Measurements from ENCODE around the gene RGS9. TPM values are rescaled to one million over a fixed set of nuclear protein-coding genes. Genes with fewer than 3 reads are reported as not detected.

RGS9 gene
- polyA plus RNA-seq, 12 donors, result 1.9 to 6.7 (median 3.0) TPM; not detected in 2

DNA sequence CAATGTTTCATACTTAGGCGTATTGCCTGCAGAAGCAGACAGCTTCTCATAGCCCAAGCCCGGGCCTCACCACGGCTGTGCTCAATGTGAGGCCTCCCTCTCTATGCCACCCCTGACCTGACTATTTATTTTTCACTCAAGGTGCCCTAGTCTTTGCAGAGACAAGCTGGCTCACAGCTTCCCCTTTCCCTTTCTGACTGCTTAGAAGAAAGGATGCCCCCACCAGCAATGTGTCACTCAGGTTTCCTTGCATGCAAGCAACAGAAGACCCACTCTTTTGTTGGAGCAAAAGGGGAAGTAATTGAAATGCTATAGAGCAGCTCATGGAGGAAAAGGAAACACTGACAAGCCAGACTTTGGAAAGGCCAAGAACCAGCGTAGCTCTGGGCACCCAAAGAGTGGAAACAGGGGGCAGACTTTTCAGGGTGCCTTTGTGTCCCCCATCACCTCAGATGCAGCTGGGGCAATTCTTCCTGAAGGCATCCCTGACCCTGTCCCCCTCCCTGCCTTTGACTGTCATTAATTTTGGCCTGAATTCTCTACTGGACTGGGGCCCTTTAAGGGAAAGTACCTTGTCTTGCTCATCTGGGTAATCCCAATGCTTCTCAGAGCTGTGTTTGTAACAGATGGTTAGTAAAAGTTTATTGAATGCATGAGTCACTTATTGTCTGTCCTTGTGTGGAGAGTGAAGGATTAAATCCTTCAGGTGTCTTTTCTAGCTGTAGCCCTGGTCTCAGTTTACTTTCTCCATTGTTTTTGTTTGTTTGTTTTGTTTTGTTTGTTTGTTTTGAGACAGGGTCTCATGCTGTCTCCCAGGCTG lies 17.8 kb downstream of the RGS9 start:
- DNase-seq, result no peak

DNA sequence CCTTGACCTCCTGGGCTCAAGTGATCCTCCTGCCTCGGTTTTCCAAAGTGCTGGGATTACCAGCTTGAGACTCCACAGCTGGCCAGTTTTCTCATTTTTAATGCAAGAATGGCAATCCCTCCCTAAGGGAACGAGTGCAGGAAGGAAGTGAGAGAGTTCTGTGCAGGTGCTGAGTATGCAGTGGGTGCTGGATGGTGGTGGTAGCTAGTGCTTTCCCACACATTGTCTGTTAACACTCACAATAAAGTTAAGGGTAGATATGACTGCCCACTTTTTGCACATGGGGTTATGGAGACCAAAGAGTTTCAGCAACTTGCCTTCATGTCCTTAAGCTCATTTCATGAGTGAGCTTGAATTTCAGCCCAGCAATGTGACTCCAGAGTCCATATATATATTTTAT lies 18.5 kb downstream of the RGS9 start:
- no peak for DNase-seq

DNA sequence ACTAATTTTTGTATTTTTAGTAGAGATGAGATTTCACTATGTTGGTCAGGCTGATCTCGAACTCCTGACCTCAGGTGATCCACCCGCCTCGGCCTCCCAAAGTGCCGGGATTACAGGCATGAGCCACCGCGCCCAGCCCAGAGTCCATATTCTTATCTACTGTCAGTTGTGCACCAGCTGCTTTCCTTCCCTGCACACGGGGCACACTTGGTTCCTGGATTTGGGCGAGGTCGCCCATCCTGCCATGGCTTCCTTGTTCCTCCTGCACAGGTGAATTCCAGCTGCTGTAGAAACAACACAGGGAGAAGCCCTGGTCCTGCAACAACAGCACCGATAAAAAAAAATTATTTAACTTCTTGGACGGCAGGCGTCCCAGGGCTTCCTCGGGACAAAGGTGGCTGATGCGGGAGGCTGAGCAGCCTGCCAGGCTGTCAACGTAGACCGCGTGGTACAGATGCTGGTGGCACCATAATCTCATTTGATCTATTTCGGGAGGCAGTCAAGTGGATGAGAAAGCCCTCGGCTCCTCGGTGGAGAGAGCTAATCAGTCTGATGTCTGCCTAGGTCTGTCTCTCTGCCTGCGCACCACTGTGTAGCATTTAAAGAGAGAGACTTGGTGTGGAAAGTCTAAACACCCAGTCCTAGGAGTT lies 19.1 kb downstream of the RGS9 start:
- DNase-seq, result no peak

DNA sequence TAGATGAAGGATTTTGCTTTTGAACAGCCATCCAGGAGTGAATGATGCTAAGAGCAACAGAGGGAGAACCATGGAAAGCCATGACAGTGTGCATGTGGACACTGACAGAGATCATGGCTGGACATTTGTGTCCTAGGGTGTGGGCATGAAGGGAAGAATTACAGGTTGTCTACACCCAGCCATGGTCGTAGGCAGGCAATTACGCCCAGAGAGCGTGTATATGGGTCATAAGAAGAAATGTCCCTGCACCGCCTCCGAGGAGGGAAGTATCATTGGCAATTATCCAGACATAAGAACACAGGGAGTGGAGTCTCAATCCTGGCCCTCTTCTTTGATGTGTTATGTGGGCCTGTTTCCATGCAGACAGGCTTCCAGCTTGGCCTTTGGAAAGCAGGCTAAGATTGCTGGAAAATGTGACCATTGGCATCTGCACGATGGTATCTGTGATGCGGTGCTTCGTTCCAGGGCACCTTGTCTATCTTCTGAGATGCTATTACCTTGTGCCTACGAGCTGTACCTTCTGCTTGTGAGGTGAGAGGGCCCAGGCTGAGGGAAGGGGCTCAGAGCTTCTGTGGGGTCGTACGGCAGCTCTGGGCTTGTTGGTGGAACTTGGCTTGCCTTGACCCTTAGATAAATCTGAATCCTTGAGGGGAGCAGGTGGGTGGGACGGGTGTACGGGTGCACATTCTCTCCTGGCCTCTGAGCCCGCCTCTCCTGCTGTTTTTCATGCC lies 19.8 kb downstream of the RGS9 start:
- DNase-seq, result no peak

DNA sequence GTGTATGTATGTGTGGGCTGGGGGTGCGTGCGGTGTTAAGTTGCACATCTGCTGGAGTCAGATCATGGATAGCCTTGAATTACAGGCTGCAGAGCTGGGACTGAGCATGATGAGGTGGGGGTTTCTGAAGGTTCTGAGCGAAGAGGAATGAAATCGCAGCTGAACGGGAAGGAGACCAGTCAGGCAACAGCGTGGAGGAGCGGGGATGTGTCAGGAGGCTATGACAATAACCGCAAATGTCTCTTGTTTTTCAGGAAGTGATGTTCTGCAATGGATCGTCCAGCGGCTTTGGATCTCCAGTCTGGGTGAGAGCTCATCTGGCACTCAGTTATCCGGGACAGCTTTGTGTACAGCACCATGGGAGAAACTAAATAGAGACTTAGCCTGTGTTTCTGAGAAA lies 20.9 kb downstream of the RGS9 start:
- DNase-seq, result no peak

DNA sequence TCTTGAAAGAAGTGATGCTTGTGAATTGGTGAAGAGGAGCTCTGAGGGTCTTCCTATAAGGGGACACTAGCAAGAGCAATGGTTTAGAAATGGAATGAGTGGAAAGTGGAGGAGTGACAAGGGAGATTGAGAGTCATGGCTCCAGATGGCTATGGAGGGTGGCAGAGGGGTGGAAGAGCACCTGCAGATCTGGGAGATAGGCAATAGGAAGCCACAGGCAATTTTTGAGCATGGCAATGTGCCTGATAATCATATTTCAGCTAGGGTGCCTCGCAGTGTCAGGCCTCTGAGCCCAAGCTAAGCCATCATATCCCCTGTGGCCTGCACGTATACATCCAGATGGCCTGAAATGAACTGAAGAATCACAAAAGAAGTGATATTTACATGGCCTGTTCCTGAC lies 21.5 kb downstream of the RGS9 start:
- DNase-seq, result no peak

- no peak for DNase-seq
Measured at GRCh38 chr17:65160516-65160915, 23.3 kb downstream of the RGS9 start.

- no peak for DNase-seq
Measured at GRCh38 chr17:65163990-65164495, 26.9 kb downstream of the RGS9 start.

- no peak for DNase-seq
Measured at GRCh38 chr17:65166787-65167186, 29.6 kb downstream of the RGS9 start.

DNA sequence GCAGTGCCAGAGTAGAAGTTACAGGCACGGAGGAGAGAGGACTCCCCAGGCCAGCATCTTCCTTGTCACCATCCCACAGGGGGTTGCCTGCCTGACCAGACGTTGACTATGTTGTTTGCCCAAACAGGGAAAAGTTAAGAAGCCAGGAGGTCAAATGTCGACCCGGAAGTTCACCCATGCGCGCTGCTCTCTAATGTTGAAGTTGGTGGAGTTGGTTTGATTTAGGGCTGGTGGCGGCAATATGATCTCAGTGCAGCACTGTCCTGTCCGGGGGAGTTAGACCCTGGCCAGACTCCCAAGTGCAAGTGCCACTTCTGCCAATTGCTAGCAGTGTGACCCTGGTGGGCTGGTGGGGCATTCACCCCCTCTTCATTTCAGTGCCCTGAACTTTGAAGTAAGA lies 30.4 kb downstream of the RGS9 start:
- no peak for DNase-seq

- no peak for DNase-seq
Measured at GRCh38 chr17:65169691-65170090, 32.5 kb downstream of the RGS9 start.

DNA sequence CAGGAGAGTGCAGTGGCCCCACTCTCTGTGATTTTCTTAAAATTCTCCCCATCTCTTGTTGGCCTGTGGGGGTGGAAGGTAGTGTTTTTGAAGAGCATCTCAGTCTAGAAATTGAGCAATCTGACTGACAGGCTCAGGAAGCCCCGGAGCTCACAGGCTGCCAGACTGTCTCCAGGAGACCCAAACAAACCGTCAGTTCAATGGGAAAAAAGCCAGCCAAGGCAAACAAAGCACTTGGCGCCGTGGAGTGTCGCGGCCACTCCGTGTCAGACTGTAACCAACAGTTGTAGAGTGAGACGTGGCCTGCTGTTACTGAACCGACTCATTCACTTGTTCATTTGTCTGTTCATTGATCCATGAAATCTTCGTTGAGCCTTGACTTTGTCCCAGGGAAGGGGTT lies 33.7 kb downstream of the RGS9 start:
- no peak for DNase-seq

GRCh38 chr17:65171752-65172151 lies 34.6 kb downstream of the RGS9 start:
- no peak for DNase-seq

DNA sequence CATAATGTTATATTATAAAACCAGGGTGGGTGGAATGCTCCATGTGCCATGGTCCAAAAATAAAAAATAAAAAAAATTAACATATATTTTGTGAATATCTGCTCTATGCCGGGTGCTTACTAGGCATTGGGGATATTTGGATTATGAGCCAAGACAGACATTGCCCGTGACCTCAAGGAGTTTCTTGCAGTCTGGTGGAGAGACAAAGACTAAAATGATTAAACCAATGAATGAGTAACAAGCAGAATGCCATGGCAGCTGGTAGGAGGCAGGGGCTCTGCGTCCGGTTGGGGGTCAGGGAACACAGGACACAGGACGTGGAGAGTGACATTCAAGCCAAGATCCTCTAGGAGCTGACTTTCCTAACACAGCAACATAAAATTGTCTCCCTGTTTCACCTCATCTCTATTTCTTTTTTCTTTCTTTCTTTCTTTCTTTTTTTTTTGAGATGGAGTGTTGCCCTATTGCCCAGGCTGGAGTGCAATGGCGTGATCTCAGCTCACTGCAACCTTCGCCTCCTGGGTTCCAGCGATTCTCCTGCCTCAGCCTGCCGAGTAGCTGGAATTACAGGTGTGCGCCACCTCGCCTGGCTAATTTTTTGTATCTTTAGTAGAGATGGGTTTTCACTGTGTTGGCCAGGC lies 35.4 kb downstream of the RGS9 start:
- DNase-seq, result no peak

- no peak for DNase-seq
Measured at GRCh38 chr17:65173284-65173793, 36.2 kb downstream of the RGS9 start.

DNA sequence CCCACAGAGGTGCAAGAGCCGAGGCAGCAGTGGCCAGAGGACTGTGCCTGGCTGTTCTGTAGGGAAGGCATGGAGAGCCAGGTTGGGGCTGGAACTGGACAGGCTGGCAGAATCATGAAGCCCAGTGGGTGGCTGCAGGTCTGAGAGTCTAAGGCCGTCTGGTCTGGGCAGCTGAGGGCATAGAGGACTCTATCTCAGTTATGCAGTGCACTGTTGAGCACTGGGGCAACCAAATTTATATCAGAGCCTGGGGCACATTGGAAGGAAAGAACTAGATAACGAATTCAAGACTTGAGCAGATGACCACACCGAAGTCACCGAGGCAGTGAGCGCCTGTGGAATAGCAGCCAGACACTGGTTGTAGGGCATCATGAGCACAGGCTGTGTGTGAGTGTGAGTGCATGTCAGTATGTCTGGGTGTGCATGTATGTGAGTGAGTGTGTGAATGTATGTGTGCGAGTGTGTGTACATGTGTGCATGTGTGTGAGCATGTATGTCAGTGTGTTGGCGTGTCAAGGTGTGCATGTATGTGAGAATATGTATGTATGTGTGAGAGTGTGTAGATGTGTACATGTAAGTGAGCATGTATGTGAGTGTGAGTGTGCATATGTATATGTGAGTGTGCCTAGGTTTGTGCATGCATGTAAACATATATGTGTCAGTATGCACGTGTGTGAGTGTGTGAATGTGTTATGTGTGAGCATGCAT lies 37.0 kb downstream of the RGS9 start:
- DNase-seq, result no peak

DNA sequence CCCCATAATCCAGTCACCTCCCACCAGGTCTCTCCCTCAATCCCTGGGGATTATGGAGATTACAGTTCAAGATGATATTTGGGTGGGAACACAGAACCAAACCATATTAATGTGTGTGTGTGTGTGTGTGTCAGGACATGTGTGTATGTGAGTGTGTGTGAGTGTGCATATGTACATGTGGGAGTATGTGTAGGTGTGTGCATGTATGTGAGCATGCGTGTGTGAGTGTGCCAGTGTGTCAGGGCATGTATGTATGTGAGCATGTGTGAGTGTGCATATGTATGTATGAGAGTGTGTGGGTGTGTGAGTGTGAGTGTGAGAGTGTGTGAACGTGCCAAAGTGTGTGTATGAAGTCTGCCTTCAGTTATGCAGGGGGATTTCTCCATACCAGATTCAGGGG lies 37.8 kb downstream of the RGS9 start:
- no peak for DNase-seq

GRCh38 chr17:65175952-65176351 lies 38.8 kb downstream of the RGS9 start:
- DNase-seq, result no peak

DNA sequence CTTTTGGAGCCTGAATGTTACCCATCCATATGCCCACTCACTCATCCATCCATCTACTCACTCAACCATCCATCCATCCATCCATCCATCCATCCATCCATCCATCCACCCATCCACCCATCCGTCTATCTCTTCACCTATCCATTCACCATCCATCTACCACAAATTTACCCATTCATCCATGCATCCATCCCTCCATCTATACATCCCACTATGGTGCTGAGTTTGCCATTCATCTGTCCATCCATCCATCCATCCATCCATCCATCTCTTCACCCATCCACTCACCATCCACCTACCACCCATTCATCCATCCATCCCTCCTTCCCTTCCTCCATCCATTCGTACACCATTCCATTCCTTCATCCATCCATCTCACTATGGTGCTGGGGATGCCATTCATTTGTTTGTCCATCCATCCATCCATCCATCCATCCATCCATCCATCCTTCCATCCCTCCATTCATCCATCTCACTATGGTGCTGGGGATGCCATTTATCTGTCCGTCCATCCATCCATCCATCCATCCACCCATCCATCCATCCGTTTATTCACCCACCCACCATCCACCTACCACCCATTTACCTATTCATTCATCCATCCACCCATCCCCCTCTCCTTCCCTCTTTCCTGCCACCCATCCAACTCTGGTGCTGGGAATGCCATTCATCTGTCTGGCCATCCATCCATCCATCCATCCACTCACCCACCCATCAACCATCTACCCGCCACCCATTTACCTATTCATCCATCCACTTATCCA lies 39.7 kb downstream of the RGS9 start:
- DNase-seq, result no peak

DNA sequence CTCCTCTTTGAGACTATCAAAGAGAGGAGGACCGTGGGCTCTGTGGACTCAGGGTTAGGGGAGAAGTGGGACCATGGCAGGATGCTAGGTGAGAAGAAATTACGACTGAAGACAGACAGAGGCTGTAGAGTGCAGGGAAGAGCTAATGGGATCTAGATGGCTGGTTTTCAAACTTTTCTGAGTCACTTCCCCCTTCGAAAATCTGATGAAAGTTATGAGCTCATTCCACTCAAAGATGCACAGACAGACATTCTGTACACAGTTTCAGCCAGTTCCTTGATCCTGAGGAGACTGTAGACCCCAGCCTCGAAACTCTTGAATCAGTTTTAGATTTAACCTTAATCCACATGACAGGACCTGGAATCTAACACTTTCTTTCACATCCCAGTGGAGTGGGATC lies 40.7 kb downstream of the RGS9 start:
- no peak for DNase-seq
